ENCODE measurements around the gene DISC1.

The DISC1 gene

DNA sequence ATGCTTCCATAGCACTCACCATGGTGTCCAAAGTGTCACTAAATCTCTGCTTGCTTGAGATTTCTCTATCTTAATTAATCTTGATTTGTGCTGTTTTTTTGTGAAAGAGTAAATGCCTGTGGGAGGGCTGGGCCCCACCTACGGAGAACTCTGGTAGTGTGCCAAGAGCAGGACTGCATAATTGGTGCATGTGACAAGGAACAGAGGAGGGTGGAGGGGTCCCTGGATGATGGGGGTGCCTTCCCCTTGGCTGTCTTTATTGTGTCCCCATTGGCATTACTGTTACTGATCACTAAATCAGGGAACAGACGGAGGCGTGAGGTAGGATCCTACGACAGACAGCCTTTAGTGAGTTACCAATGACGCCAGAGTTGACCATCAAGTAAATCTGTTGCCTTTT lies 223.4 kb downstream of the DISC1 start:
- TF ChIP-seq, protein P1, sequence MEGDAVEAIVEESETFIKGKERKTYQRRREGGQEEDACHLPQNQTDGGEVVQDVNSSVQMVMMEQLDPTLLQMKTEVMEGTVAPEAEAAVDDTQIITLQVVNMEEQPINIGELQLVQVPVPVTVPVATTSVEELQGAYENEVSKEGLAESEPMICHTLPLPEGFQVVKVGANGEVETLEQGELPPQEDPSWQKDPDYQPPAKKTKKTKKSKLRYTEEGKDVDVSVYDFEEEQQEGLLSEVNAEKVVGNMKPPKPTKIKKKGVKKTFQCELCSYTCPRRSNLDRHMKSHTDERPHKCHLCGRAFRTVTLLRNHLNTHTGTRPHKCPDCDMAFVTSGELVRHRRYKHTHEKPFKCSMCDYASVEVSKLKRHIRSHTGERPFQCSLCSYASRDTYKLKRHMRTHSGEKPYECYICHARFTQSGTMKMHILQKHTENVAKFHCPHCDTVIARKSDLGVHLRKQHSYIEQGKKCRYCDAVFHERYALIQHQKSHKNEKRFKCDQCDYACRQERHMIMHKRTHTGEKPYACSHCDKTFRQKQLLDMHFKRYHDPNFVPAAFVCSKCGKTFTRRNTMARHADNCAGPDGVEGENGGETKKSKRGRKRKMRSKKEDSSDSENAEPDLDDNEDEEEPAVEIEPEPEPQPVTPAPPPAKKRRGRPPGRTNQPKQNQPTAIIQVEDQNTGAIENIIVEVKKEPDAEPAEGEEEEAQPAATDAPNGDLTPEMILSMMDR (IDR thresholded peaks at IDR 0.05), result no peak
- H3K27ac Mint-ChIP-seq, result no peak overlapping the region
- H3K27me3 Mint-ChIP-seq (ENCODE audit: low read depth, poor library complexity), result peaks cover 3% of the 10 kb centered on the region
- H3K4me3 Mint-ChIP-seq, result no peak overlapping the region
- H3K4me1 Mint-ChIP-seq, result peaks cover 28% of the 10 kb centered on the region
- no peaks in the 10 kb centered on the region for H3K36me3 Mint-ChIP-seq (ENCODE audit: low read depth)
- no peak for DNase-seq
- H3K9me3 Mint-ChIP-seq, result no peaks in the 10 kb centered on the region

DNA sequence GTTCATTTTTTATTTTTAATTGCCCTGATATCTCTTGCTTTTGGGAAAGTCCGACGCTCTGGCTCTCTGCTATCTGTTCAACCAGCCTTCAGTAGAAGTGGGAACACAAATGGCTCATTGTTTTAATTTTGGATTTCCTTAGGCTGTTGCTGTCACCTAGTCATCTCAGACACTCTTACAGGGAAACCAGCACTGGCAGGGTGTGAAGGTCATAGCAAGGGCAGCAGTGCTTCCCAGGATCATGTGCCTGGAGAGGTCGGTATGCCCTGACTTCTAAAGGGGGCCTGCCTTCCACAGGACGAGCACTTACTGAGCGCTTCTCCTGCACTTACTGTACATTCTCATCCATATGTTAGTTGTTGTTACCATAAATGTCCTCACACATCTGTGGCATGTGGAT lies 224.2 kb downstream of the DISC1 start:
- Mint-ChIP-seq H3K4me1 (peaks cover 20% of the 10 kb centered on the region), H3K27me3 (ENCODE audit: low read depth, poor library complexity) (no peaks in the 10 kb centered on the region), H3K4me3 (no peak overlapping the region), H3K27ac (no peak overlapping the region), H3K9me3 (no peaks in the 10 kb centered on the region), H3K36me3 (ENCODE audit: low read depth) (no peaks in the 10 kb centered on the region)
- no peak for DNase-seq
- TF ChIP-seq, protein P1 (IDR thresholded peaks at IDR 0.05), result no peak

DNA sequence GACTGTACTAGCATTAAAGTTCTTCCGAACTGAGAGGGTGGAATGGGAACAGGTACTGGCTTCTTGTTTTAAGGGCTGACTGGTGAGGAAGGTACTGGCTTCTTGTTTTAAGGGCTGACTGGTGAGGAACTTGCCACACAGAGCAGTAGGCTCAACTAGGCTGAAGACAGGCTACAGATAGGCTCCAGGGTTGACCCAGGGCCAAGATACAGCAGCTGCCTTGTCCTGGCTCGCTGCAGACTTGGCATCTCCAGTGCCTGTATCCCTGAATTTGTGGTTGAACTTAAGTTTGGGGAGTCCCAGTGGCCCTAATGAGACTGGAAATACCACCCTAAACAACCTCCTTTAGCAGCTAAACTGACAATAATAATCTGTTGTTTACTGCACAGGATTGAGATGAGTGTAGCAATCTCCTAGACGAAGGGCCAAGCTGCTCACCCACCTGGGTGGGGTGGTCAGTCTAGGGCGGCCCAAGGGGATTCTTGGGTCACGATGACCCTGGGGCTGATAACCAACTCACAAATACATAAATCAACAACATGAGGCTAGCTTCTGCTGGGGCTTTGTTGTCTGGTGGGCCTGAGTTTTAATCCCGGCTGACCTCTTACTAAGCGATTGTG lies 227.1 kb downstream of the DISC1 start:
- Mint-ChIP-seq H3K27me3 (ENCODE audit: low read depth, poor library complexity) (peaks cover 2% of the 10 kb centered on the region), H3K9me3 (no peaks in the 10 kb centered on the region), H3K27ac (no peak overlapping the region), H3K4me3 (no peak overlapping the region), H3K4me1 (peaks cover 26% of the 10 kb centered on the region), H3K36me3 (ENCODE audit: low read depth) (no peaks in the 10 kb centered on the region)
- TF ChIP-seq, protein P1 (IDR thresholded peaks at IDR 0.05), result no peak
- DNase-seq, result no peak

DNA sequence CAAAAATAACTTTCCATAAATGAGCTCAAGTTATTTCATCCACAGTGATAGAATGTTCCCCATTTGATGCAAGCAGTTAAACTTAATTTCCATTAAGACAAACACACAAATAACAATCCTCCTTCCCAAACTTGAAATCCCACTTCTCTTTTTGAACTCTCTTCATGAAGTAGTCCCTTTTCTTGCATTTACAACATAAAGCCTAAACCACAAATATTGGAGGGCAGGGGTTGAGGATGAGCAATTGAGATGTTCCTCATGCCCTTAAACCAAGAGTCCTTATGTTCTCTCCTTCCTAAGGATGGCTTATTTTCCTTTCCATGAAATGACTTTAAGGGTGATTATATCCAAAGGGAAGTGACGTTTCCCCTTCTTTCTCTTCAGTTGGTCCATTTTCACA lies 228.8 kb downstream of the DISC1 start:
- TF ChIP-seq, protein P1 (IDR thresholded peaks at IDR 0.05), result no peak
- Mint-ChIP-seq H3K27me3 (ENCODE audit: low read depth, poor library complexity) (peaks cover 2% of the 10 kb centered on the region), H3K27ac (no peak overlapping the region), H3K4me1 (peaks cover 24% of the 10 kb centered on the region), H3K9me3 (no peaks in the 10 kb centered on the region), H3K4me3 (no peak overlapping the region), H3K36me3 (ENCODE audit: low read depth) (no peaks in the 10 kb centered on the region)
- no peak for DNase-seq

DNA sequence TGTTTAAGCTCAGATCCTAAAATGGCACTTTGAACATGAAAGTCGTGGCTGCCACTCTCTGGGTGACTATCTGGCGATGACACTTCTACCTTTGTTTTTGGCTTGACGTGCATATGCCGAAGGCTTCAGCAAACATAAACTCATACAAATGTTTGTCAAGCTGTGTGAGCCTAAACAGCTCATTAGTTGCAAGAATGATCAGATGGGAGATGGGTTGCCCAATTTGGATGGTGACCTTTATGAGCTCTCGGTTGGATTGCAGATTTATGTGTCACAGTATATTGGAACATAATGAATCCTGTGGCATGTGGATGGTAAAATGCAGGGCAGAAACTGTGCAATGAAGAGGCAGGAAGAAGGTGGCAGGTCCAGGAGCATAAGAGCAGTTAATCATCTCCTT lies 229.3 kb downstream of the DISC1 start:
- Mint-ChIP-seq H3K36me3 (ENCODE audit: low read depth) (no peaks in the 10 kb centered on the region), H3K9me3 (no peaks in the 10 kb centered on the region), H3K27ac (no peak overlapping the region), H3K4me3 (no peak overlapping the region), H3K27me3 (ENCODE audit: low read depth, poor library complexity) (peaks cover 2% of the 10 kb centered on the region), H3K4me1 (peaks cover 18% of the 10 kb centered on the region)
- TF ChIP-seq, protein P1 (IDR thresholded peaks at IDR 0.05), result no peak
- no peak for DNase-seq

DNA sequence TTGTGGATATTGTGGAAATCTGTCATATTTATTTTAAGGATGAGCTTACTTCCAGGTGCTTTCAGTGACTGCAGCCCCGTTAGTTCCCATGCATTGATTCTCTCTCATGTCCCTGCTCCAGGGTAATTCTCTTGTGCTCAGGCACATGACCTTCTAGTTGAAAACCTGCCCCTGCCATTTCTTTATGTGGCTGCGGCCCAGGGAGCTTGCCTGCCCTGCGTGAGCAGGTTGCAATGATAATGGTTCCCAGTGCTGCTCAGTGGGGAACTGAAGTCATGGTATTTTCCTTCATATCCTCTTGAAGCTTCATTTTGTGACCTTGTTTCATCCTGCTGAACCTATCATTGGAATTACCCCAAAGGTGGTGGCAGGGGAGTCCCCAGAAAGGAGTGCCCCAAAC lies 229.8 kb downstream of the DISC1 start:
- Mint-ChIP-seq H3K27ac (no peak overlapping the region), H3K4me3 (no peak overlapping the region), H3K9me3 (no peaks in the 10 kb centered on the region), H3K4me1 (peaks cover 17% of the 10 kb centered on the region), H3K36me3 (ENCODE audit: low read depth) (no peaks in the 10 kb centered on the region), H3K27me3 (ENCODE audit: low read depth, poor library complexity) (peaks cover 2% of the 10 kb centered on the region)
- DNase-seq, result no peak
- TF ChIP-seq, protein P1 (IDR thresholded peaks at IDR 0.05), result no peak
